ENCODE data around the gene NDUFS4.
"Not testable (repeated sequence)": the region's sequence is repeated elsewhere in the genome, so short reads cannot be mapped to it uniquely, and the experiment has no call there.

The NDUFS4 gene

GRCh38 chr5:53575101-53575500 lies 14.7 kb downstream of the NDUFS4 start:
- DNase-seq (ENCODE audit: low read depth in 2 of 2): no peak

- no peak for DNase-seq (ENCODE audit: low read depth in 2 of 2)
Measured at GRCh38 chr5:53575831-53576230, 15.4 kb downstream of the NDUFS4 start.

- no peak for DNase-seq (ENCODE audit: low read depth in 2 of 2)
Measured at GRCh38 chr5:53576674-53577073, 16.2 kb downstream of the NDUFS4 start.

- no peak for DNase-seq (ENCODE audit: low read depth in 2 of 2)
Measured at GRCh38 chr5:53578854-53579253, 18.4 kb downstream of the NDUFS4 start.

GRCh38 chr5:53580547-53580946 lies 20.1 kb downstream of the NDUFS4 start:
- DNase-seq (ENCODE audit: low read depth in 2 of 2): no peak

- DNase-seq (ENCODE audit: low read depth in 2 of 2): no peak
Measured at GRCh38 chr5:53582225-53582624, 21.8 kb downstream of the NDUFS4 start.

- DNase-seq (ENCODE audit: low read depth in 2 of 2): no peak
Measured at GRCh38 chr5:53590759-53591158, 30.3 kb downstream of the NDUFS4 start.

GRCh38 chr5:53594419-53594818 lies 34.0 kb downstream of the NDUFS4 start:
- DNase-seq (ENCODE audit: low read depth in 2 of 2): no peak

- DNase-seq (ENCODE audit: low read depth in 2 of 2): no peak
Measured at GRCh38 chr5:53597894-53598293, 37.5 kb downstream of the NDUFS4 start.

- DNase-seq (ENCODE audit: low read depth in 2 of 2): no peak
Measured at GRCh38 chr5:53601570-53601969, 41.1 kb downstream of the NDUFS4 start.

- DNase-seq (ENCODE audit: low read depth in 2 of 2): no peak
Measured at GRCh38 chr5:53603009-53603687, 42.7 kb downstream of the NDUFS4 start.

- no peak for DNase-seq (ENCODE audit: low read depth in 2 of 2)
Measured at GRCh38 chr5:53604309-53604708, 43.9 kb downstream of the NDUFS4 start.

- DNase-seq (ENCODE audit: low read depth in 2 of 2): no peak
Measured at GRCh38 chr5:53607886-53608285, 47.4 kb downstream of the NDUFS4 start.

- DNase-seq (ENCODE audit: low read depth in 2 of 2): not testable (repeated sequence)
Measured at GRCh38 chr5:53608897-53609296, 48.5 kb downstream of the NDUFS4 start.

GRCh38 chr5:53613061-53613460 lies 52.6 kb downstream of the NDUFS4 start:
- DNase-seq (ENCODE audit: low read depth in 2 of 2): no peak

GRCh38 chr5:53613536-53613935 lies 53.1 kb downstream of the NDUFS4 start:
- no peak for DNase-seq (ENCODE audit: low read depth in 2 of 2)

GRCh38 chr5:53614376-53614885 lies 54.0 kb downstream of the NDUFS4 start:
- no peak for DNase-seq (ENCODE audit: low read depth in 2 of 2)

- no peak for DNase-seq (ENCODE audit: low read depth in 2 of 2)
Measured at GRCh38 chr5:53616939-53617549, 56.6 kb downstream of the NDUFS4 start.

- no peak for DNase-seq (ENCODE audit: low read depth in 2 of 2)
Measured at GRCh38 chr5:53631251-53631650, 70.8 kb downstream of the NDUFS4 start.

- no peak for DNase-seq (ENCODE audit: low read depth in 2 of 2)
Measured at GRCh38 chr5:53642061-53642460, 81.6 kb downstream of the NDUFS4 start.

- DNase-seq (ENCODE audit: low read depth in 2 of 2): no peak
Measured at GRCh38 chr5:53643445-53643844, 83.0 kb downstream of the NDUFS4 start.

GRCh38 chr5:53645078-53645477 lies 84.6 kb downstream of the NDUFS4 start:
- DNase-seq (ENCODE audit: low read depth in 2 of 2): no peak

- no peak for DNase-seq (ENCODE audit: low read depth in 2 of 2)
Measured at GRCh38 chr5:53649352-53649751, 88.9 kb downstream of the NDUFS4 start.

Data from stimulated activated CD4-positive, alpha-beta T cell treated with anti-CD3 and anti-CD28 coated beads, Interleukin-12 subunit alpha, Interleukin-12 subunit beta, amount 100 ng/mL, for 24 hours (primary cell).